ENCODE measurements around the gene ASB3.
"Not testable (repeated sequence)": the region's sequence is repeated elsewhere in the genome, so short reads cannot be mapped to it uniquely, and the experiment has no call there.

The ASB3 gene

DNA sequence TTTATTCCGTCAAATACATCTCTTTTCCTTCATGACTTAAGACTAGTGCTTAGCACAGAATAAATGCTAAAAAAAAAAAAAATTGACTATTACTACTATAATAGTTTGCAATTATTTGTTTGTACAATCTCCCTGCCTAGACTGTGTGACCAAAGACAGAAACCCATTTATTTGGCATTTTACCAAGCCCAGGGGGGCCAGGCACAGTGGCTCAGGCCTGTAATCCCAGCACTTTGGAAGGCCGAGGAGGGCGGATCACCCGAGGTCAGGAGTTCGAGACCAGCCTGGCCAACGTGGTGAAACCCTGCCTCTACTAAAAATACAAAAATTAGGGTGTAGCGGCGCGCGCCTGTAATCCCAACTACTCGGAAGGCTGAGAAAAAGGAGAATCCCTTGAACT, 1.4 kb downstream of the ASB3 start:
- no peak for DNase-seq (ENCODE audit: low read depth)

DNA sequence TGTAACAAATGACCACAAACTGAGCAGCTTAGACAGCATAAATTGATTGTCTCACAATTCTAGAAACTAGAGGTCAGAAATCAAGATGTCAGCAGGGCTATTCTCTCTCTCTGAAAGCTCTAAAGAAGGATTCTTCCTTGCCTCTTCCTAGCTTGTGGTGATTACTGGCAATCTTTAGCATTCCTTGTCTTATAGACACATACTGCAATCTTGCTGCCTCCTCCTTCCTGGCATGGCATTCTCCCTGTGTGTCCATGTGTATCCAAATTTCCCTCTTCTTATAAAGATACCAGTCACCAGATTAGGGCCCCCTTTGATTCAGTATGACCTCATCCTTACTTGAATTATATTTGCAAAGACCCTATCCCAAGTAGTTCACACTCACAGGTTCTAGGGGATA, 2.3 kb downstream of the ASB3 start:
- DNase-seq (ENCODE audit: low read depth): no peak

DNA sequence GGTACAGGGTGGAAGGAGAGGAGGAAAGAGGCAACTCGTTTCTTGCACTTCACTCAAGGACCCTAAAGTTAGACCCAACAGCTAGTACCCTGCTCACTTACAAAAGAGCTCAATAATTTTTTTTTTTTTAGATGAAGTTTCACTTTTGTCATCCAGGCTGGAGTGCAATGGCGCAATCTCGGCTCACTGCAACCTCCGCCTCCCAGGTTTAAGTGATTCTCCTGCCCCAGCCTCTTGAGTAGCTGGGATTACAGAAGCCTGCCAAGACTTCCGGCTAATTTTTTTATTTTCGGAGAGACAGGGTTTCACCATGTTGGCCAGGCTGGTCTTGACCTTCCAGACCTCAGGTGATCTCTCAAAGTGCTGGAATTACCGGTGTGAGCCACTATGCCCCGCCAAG, 4.1 kb downstream of the ASB3 start:
- DNase-seq (ENCODE audit: low read depth): no peak

DNA sequence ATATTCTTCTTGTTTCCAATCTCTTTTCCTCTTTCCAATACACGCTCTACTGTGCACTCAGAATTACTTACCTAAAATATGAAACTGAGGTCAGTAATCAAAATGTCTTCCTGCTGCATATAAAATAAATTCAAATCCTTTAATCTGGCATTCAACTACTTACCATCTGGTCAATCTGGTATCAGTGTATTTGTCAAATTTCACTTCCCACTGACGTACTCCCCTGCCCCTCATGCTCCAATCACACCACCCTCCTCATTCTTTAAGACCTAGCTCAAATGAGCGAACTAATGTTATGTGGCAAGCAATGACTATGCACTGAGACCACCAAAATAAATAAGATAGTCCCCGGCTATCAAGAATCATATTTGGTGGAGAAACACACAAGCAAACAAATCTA, 6.7 kb downstream of the ASB3 start:
- no peak for DNase-seq (ENCODE audit: low read depth)

DNA sequence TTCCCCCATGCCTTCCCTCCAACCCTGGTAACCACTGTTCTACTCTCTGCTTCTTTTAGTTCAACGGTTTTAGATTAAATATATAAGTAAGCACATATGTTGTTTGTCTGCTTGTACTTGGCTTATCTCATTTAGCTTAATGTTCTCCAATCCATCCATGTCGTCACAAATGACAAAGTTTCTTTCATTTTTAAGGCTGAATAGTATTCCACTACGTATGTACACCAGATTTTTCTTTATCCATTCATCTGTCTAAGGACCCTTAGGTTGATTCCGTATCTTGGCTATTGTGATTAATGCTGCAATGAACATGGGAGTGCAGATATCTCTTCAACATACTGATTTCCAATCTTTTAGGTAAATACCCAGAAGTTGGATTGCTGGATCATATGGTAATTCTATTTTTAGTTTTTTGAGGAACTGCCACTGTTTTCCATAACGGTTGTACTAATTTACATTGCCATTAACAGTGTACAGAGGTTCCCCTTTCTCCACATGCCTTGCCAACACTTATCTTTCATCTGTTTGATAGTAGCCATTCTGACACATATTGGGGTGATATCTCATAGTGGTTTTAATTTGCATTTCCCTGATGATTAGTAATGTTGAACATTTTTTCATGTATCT, 8.1 kb downstream of the ASB3 start:
- no peak for DNase-seq (ENCODE audit: low read depth)

DNA sequence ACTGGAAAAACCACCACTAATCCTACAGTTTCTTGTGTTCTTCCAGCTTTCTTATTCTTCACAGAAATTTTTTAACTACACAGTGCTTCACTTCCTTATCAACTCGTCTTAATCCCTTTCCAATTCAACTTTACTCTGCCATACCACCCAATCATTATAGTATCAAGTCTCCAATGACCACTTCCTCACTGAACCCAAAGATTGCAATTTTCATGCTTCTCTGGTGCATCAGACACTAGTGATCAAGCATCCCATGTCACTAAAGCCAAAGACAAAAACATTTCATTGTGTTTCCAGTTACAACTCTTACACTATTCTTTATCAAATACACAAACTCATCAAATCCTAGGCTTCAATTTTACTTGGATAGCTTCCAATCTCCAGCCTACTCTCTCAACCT, 9.6 kb downstream of the ASB3 start:
- DNase-seq (ENCODE audit: low read depth): no peak

DNA sequence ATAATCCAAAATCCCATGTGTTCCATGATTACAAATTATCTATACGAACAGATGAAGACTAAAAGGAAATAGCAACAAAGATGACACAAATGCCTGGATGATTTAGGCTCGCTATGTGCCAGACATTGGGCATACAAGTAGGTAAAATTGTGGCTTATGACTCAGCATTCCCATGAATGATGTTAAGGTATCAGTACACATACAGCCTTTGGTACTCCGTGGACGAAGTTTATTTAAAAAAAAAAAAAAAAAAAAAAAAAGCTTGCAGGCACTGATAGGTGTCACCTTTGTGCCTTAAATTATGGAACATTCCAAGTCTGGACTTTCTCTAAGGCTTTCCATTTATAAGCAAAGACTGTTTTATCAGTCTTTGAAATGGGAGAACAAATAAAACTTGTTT, 16.5 kb downstream of the ASB3 start:
- no peak for DNase-seq (ENCODE audit: low read depth)

DNA sequence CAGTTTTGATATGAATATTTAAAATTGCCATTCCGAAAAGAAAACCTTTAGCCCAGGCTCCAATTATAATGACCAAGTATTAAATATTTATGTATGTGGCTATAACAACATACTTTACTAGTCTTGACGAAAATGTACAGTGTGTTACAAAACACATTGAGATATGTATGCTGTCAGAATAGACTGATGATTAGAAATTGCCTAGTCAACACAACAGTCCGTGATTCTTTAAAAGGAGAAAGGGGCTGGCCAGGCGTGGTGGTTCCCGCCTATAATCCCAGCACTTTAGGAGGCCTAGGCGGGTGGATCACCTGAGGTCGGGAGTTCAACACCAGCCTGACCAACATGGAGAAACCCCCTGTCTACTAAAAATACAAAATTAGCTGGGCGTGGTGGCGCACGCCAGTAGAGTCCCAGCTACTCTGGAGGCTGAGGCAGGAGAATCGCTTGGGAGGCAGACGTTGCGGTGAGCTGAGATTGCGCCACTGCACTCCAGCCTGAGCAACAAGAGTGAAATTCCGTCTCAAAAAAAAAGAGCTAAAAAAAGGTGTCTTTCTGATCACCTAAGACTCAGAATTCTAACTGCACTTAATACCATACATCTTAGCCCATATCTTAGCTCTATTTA, 17.3 kb downstream of the ASB3 start:
- no peak for DNase-seq (ENCODE audit: low read depth)

DNA sequence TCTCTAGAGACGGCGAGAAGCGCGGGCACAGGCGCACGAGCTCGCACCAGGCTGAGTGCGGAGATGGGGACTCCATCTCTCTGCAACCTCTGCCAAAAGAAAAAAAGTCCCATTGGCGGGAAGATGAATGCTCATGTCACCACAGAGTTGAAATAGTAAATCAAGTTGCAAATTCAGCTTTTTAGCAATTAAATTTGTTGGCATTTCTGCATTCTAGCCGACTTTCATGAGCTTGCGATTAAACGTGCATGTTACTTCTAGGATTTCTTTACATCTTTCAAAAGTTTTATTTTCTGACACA, 18.6 kb downstream of the ASB3 start:
- DNase-seq (ENCODE audit: low read depth): no peak

DNA sequence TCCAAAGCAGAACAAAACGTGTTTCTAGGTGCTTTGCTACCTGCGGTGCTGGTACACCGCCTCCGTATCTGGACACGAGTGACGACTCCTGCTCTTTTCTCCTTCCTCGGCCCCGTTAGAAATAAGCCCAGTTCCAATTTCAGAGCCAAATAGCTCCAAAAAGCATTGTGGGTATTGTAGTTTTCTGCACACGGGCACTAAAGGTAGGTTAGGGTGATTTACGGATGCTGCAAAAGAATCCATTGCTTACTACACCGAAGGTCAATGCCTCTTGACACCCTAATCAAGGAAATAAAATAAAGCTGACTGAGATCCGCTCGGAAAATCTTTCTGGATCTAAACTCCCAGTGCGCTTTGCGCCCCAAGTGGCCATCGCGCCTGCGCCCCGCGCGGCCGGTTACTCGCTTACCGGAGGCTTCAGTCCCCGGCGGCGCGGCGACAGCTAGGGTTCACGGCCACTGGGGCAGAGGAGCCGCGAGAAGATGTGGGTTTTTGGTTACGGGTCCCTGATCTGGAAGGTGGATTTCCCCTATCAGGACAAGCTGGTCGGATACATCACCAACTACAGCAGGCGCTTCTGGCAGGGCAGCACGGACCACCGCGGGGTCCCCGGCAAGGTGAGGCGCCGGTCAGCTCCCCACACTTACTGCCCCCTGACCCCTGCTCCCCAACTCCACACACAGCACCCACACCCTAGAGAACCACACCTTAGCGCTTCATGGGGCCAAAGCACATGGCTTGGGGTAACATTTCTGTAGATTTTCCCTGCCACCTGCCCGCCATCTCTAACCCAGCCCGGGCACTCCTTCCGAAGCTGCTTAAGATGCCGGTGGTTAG, 19.1 kb downstream of the ASB3 start, which contains the start of gene CHAC2:
Gene CHAC2 (plus strand): TSS at position 400 of the 837 bp plus-strand sequence. CDS start 83 bp downstream, at position 483.
- DNase-seq (ENCODE audit: low read depth): peak; percentile 68

DNA sequence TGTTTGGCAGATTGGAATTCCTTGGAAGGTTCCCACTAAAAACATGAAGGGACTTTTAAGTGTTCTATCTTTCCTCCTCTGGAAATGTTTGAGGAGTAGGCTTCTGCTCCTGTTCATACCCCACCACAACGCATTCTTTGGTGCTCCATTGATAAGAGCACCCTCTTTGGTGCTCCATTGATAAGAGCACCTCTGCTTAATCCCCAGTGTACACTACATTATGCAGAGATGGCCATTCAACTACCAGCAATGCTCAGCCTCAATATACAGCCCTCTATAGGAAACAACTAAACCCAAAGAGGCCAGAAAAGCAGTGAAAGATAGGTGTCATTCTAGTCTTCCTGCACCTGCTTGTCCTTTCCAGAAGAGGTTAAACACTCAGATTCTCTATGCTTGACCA, 21.0 kb downstream of the ASB3 start:
- no peak for DNase-seq (ENCODE audit: low read depth)

DNA sequence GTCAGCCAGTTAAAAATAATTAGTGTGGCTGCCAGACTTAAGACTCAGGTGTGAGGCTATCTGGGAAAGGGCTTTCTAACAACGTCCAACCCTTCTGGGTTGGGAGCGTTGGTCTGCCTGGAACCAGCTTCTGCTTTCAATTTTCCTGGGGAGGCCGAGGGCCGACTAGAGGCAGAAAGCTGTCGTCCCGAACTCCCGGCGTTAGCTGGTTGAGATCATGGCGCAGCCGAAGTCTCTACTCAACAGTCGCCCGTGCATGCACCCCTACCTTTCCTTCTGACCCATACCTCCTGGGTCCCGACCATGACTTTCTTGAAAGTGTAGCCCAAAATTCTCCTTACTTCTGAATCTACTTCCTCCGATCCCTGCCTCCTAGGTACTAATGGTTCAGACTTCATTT, 29.5 kb downstream of the ASB3 start:
- not testable (repeated sequence) for DNase-seq (ENCODE audit: low read depth)

DNA sequence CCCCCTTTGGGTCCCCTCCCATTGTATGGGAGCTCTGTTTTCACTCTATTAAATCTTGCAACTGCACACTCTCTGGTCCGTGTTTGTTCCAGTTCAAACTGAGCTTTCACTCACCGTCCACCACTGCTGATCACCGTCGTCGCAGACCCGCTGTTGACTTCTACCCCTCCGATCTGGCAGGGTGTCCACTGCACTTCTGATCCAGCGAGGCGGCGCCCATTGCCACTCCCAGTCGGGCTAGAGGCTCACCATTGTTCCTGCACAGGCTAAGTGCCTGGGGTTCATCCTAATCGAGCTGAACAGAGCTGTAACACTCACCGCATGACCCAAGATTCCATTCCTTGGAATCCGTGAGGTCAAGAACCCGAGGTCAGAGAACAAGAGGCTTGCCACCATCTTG, 30.1 kb downstream of the ASB3 start:
- DNase-seq (ENCODE audit: low read depth): no peak

DNA sequence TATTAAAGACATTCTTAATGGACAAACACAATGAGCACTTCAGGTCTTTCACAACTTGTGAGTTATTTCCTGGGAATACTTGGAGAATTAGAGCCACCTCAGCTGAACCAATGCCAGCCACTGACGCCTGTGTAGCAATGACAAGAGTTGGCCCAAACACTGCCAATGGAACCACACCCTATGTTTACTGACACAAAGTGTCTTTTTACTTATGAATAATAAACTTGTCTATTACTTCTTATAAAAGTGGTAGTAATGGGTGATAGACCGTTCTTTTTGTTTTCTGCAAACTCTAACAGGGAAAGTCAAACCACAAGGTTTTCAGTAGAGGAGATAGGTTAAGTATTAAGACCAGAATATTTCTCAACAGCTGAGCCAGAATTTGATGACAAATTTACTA, 31.6 kb downstream of the ASB3 start:
- DNase-seq (ENCODE audit: low read depth): no peak

DNA sequence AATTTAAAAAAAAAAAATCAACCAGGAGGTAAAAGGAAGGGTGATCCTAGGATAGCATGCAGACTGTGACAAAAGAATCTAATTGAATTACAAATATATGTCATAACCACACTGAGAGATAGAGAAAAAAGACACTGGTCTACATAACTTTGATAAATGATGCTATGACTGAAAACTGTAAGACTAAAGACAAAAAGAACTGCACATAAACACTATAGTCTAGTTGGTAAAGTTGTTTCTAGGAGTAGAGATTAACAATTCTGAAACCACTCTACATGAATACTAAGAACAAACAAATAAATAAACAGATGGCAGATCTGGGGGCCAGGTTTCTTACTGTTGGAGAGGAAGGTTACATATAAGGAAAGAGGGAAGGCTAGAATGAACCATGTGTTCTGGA, 33.7 kb downstream of the ASB3 start:
- no peak for DNase-seq (ENCODE audit: low read depth)

DNA sequence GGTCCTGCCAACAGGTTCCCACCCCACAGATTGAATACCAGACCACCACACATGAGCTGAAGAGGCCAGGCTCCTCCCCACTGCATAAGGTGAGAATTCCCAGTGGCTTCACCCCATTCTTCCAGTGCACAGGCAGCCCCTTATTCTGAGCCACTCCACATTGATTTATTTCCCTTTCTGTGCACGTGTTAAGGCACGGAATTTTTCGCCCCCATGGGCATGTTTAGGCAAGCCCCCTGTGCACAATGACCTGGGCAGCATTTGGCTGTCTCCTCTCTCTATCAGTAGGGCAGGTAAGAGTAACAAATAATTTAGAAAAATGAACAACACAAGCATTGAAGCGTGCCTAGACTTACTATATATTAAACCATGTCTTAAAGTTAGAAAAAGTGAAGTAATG, 34.4 kb downstream of the ASB3 start:
- DNase-seq (ENCODE audit: low read depth): no peak

DNA sequence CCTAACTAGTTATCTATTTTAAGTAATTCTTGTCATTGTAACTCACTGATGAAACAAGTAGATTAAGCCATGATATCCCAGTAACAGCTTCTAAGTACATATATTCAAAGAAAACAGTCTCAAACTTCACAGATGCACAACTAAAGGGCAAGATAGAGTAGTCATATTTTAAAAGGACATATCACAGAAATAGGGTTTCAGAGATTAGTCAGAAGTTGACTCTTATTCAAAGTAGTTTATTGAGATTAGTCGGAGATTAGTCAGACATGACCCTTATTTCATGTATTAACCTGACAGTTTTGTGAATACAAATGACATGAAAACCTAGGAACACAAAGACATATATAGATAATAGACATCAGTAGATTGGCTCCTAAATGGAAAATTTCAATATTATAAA, 35.0 kb downstream of the ASB3 start:
- DNase-seq (ENCODE audit: low read depth): no peak

DNA sequence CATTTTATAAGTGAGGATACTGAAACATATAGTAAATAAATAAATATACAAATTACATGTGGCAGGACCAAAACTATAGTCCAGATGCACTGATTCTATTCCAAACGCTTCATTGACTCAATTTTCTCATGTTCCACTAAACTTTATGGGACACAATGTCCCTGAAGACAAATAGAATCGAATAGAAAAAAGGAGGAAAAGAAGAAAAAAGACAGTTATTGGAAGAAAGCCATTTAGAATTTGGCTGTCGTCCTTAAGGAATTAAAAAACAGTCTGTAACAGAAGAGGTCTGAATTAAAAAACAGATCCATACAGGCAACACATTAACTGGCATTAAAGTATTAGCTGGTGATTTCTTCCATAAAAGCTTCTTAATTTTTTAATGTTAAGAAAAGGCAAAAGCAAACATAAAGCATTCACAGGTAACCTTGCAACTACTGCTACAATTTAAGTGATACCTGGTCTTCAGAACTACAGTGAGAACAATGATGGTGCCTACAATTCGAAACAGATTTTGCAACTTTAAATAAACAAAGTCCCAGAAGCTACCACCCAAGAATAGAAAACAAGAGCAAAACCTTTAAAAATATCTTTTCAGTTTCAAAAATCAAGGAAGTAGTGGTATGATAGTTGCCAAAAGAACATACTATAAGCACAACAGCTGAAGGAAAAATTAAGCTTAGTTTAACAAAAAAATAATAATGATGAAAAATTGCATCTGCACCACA, 36.5 kb downstream of the ASB3 start:
- DNase-seq (ENCODE audit: low read depth): no peak

DNA sequence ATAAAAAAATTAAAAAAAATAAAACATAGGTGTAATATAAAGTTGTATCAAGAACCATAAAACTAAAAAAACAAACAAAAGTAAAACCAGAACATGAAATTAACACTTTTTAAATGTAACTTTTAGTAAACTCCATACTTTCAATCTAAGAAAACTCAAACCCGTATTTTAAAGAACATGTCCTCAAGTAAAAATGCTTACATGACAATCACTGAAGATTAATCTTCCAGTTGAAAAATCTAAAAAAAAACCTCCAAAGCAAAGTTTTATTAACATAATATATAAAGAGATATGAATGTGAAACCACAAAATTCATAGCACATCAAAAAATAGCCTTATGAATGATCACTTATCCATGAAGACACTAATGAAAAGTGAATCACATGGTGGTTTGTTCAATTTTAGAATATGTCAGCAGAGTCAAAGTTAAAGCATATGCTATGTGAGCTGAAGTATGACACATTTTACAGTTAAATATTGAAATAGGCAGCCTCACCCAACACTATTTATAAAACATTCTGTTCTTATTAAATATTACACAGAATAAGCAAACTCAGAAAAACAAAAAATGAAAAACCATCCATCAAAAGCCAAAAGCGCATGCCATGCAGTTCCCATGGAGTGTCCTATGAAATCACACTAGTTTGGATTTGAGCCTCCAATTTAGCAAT, 42.2 kb downstream of the ASB3 start:
- no peak for DNase-seq (ENCODE audit: low read depth)

DNA sequence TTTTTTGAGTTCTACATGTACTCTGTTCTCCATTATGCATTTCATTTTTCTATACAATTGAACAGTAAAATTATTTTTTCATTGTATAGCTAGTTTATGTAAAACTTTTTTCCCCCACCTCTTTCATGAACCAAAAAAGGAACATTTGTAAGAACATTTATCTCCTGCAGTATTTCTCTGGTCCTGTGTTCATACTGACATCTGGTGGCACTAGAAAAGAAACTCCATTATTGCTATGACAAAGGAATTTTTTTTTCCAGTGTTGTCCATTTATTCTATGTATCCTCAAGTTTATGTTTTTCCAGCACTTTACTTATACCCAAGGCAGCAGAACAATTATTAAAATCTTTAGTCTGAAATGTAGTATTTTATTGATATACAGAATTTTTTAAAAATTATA, 46.6 kb downstream of the ASB3 start:
- DNase-seq (ENCODE audit: low read depth): no peak

DNA sequence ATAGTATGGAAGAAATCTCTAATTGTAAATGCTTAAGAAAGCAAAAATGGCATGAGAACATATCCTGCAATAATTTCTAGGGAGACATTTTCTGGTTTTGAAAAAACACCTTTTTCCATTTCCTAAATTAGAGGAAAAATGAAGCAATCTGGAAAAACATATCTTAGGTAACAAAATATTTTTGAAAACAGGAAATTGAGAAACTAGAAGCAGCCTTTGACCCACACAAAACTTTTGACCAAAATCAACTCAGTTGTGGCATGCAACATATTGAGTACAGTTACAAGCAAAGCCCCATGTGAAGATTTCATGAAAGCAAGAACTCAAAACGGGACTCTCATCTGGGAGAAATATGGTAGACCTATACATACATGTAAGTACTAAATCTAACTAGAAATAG, 47.7 kb downstream of the ASB3 start:
- no peak for DNase-seq (ENCODE audit: low read depth)

DNA sequence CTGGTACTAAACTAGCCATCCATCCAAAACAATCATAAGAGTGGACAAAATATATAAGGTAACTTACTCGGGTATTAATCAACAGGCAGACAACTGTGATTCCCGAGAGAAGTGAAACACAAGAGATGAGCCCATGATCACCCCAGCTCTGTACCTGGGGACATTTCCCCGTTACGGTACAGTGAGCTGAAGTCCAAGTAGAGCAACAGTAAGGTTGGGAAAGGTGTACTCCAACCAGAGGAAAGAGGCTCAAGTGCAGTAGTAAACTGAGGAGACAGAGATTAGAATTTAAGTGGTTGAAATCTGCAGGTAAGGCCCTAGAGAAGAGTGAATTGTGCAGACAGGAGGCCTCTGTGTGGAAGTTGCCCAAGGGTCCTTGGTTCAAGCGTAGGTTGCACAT, 49.7 kb downstream of the ASB3 start:
- DNase-seq (ENCODE audit: low read depth): no peak
